ENCODE results near the gene ADH1C. TPM values are rescaled to one million over a fixed set of nuclear protein-coding genes. Genes with fewer than 3 reads are reported as not detected.

ADH1C gene
- total RNA-seq, 1 donor from 2014 or later, result not detected

DNA sequence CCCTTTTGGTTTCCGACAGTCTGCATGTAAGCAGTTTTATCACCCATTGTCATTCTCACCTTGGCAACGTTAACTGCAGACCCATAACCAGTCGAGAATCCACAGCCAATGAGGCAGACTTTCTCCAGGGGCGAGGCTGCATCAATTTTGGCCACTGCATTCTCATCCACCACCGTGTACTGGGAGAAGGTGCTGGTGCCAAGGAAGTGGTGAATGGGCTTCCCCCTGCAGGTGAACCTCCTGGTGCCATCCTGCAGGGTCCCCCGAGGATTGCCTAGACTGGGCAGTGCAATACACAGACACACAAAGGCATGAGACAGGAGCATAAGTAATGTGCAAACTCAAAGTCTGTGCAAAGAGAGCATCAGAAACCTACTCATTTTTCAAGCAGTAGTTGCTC, 36.7 kb downstream of the ADH1C start:
- H3K36me3 Mint-ChIP-seq (ENCODE audit: low read depth), result no peaks in the 10 kb centered on the region
- no peaks in the 10 kb centered on the region for H3K4me1 Mint-ChIP-seq (ENCODE audit: low read depth)
- H3K4me3 Mint-ChIP-seq, result no peak overlapping the region
- no peak overlapping the region for H3K27ac Mint-ChIP-seq
- no peaks in the 10 kb centered on the region for H3K27me3 Mint-ChIP-seq (ENCODE audit: insufficient read depth)
- DNase-seq (ENCODE audit: low spot score), result no peak
- no peaks in the 10 kb centered on the region for H3K9me3 Mint-ChIP-seq
- intact Hi-C loops (cut with micrococcal nuclease), result no loop called here

DNA sequence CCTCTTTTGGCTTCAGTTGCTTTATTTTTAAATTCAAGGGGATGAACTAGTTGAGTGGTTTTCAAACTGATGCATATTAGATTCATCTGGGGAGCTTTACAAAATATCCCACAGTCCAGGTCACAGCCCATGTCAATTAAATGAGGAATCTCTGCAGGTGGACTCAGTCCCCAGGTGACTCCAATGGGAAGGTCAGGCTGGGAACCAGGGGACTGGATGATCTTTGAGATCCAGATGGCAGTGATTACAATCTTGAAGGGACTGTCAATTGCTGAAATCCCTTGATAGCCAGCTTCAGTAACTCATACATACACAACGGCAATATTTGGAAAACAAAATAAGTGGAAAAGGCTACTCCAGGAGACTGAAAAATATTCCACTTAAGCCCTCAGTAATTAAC, 38.3 kb downstream of the ADH1C start:
- H3K36me3 Mint-ChIP-seq (ENCODE audit: low read depth), result no peaks in the 10 kb centered on the region
- H3K4me1 Mint-ChIP-seq (ENCODE audit: low read depth), result no peaks in the 10 kb centered on the region
- no peak overlapping the region for H3K4me3 Mint-ChIP-seq
- DNase-seq (ENCODE audit: low spot score), result no peak
- no peak overlapping the region for H3K27ac Mint-ChIP-seq
- H3K9me3 Mint-ChIP-seq, result no peaks in the 10 kb centered on the region
- intact Hi-C loops (cut with micrococcal nuclease), result no loop called here
- no peaks in the 10 kb centered on the region for H3K27me3 Mint-ChIP-seq (ENCODE audit: insufficient read depth)

DNA sequence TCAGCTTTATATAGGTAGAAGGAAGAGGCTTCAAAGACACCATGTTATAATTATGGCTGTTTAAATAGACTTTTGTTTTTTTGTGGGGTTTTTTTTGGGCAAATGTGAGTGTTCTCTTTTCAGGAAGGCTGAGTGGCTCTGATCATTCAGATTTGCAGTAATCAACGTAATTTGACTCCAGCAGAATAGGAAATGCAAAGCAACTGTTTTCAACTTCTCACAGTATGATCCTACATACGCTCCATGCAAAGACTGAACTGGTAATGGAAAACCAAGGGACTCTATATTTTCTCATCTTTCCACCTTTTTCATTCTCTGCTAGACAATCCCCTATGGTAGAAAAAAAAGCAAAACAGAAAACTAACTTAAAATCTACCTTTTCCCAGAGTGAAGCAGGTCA, 42.2 kb downstream of the ADH1C start:
- no peaks in the 10 kb centered on the region for H3K27me3 Mint-ChIP-seq (ENCODE audit: insufficient read depth)
- no peaks in the 10 kb centered on the region for H3K4me1 Mint-ChIP-seq (ENCODE audit: low read depth)
- no peaks in the 10 kb centered on the region for H3K9me3 Mint-ChIP-seq
- intact Hi-C loops (cut with micrococcal nuclease), result no loop called here
- no peaks in the 10 kb centered on the region for H3K36me3 Mint-ChIP-seq (ENCODE audit: low read depth)
- no peak overlapping the region for H3K4me3 Mint-ChIP-seq
- no peak overlapping the region for H3K27ac Mint-ChIP-seq
- DNase-seq (ENCODE audit: low spot score), result no peak

DNA sequence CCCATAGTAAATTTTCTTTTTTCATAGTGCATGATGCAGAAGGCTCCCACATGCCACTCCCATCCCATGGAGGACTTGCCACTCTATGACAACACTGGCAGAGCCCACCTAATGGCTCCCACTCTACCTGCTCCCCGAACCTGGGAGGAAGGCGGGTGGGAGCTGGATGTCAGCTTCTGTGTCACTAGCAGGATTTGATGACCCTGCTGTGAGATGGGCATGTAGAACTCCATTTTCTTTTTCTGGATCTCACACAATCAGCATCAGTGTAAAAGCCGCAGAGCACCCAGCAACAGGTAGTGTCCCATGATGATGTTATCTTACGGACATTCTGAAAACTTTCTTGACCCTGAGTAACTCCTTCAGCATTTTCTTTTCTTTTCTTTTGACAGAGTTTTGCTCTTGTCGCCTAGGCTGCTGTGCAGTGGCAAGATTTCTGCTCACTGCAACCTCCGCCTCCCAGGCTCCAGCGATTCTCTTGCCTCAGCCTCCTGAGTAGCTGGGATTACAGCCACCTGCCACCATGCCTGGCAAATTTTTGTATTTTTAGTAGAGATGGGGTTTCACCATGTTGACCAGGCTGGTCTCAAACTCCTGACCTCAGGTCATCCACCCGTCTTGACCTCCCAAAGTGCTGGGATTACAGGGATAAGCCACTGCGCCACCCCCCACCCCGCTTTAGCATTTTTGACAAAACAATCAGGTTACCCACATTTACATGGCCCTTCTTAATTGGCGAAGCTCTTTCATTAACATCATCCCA, 46.7 kb downstream of the ADH1C start:
- intact Hi-C loops (cut with micrococcal nuclease), result no loop called here
- H3K27me3 Mint-ChIP-seq (ENCODE audit: insufficient read depth), result no peaks in the 10 kb centered on the region
- H3K9me3 Mint-ChIP-seq, result no peaks in the 10 kb centered on the region
- H3K36me3 Mint-ChIP-seq (ENCODE audit: low read depth), result no peaks in the 10 kb centered on the region
- no peak for DNase-seq (ENCODE audit: low spot score)
- no peaks in the 10 kb centered on the region for H3K4me1 Mint-ChIP-seq (ENCODE audit: low read depth)
- H3K4me3 Mint-ChIP-seq, result no peak overlapping the region
- H3K27ac Mint-ChIP-seq, result no peak overlapping the region

DNA sequence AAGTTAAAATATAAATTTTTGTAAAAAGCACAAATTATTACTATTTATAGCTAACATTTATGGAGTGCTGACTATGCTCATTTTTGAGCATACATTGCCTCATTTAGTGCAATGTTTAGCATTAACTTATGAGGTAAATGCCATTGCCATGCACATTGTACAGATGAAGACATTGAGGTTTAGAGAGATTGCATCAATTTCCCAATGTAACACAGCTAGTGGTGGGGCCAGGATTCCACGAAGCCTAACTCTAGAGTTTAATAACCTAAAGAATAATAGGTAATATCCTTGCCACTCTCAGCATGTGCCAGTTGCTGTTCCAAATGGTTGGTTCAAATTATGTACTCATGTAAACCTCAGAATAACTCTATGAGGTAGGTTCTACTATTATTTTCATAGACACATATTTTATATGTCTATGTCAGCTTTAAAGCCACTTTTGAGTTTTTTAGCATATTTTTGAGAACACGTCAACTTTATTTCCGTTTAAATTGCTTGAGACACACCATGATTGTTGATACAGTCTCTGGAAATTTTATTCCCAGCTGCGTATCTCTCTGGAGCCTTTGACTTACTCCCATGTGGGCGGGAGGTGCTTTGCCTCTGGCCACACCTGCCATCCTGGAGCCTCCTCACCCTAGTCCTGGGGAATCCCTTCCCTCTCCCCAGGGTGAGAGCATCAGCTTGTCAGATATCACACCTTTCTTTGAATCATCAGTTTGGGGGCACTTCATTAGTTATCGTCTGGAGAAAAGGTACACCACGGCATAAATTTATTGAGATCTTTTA, 51.0 kb downstream of the ADH1C start:
- Mint-ChIP-seq H3K9me3 (peaks cover 7% of the 10 kb centered on the region), H3K27ac (no peak overlapping the region), H3K4me1 (ENCODE audit: low read depth) (no peaks in the 10 kb centered on the region), H3K27me3 (ENCODE audit: insufficient read depth) (no peaks in the 10 kb centered on the region), H3K4me3 (no peak overlapping the region), H3K36me3 (ENCODE audit: low read depth) (no peaks in the 10 kb centered on the region)
- intact Hi-C loops (cut with micrococcal nuclease), result no loop called here
- DNase-seq (ENCODE audit: low spot score), result no peak

DNA sequence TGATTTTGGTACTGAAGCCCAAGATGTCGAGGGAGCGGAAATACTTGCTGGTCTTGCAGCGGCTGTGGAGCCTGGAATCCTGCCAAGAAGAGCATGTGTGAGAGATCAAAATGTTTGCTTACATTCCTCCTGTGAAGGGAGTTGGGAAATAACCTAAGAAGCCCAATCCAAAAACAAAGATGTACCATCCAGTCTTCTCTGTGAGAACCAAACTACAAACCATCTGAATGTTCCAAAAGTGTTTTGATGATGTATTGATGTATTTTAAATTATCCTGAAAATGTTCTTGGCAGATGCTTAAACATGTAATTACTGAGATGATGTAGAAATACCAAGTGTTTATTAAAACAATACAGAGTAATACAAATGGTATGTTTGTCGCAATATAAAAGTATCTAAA, 51.6 kb downstream of the ADH1C start:
- Mint-ChIP-seq H3K36me3 (ENCODE audit: low read depth) (no peaks in the 10 kb centered on the region), H3K27me3 (ENCODE audit: insufficient read depth) (no peaks in the 10 kb centered on the region), H3K4me3 (no peak overlapping the region), H3K27ac (no peak overlapping the region), H3K9me3 (peaks cover 12% of the 10 kb centered on the region), H3K4me1 (ENCODE audit: low read depth) (no peaks in the 10 kb centered on the region)
- no peak for DNase-seq (ENCODE audit: low spot score)
- intact Hi-C loops (cut with micrococcal nuclease), result no loop called here

DNA sequence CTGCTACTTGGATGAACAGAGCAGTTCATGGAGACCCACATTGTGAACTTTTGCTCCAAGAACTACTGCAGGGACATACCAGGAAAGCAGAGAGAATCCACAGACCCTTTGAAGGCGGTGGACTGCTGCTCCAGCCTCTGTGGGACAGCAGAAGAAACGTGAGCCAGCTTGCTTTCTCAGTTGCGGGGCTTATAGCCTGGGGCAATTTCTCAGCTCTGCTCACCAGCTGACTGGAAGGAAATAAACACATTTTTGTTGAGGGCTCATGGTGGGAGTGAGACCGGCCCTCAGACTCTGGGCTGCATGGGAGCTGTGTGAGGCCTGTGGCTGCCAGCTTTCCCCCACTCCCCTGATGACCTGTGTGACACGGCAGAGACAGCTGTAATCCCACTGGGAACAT, 59.2 kb downstream of the ADH1C start:
- H3K27me3 Mint-ChIP-seq (ENCODE audit: insufficient read depth), result no peaks in the 10 kb centered on the region
- no peaks in the 10 kb centered on the region for H3K4me1 Mint-ChIP-seq (ENCODE audit: low read depth)
- peaks cover 13% of the 10 kb centered on the region for H3K9me3 Mint-ChIP-seq
- DNase-seq (ENCODE audit: low spot score), result no peak
- H3K36me3 Mint-ChIP-seq (ENCODE audit: low read depth), result no peaks in the 10 kb centered on the region
- no peak overlapping the region for H3K27ac Mint-ChIP-seq
- H3K4me3 Mint-ChIP-seq, result no peak overlapping the region
- intact Hi-C loops (cut with micrococcal nuclease), result no loop called here

DNA sequence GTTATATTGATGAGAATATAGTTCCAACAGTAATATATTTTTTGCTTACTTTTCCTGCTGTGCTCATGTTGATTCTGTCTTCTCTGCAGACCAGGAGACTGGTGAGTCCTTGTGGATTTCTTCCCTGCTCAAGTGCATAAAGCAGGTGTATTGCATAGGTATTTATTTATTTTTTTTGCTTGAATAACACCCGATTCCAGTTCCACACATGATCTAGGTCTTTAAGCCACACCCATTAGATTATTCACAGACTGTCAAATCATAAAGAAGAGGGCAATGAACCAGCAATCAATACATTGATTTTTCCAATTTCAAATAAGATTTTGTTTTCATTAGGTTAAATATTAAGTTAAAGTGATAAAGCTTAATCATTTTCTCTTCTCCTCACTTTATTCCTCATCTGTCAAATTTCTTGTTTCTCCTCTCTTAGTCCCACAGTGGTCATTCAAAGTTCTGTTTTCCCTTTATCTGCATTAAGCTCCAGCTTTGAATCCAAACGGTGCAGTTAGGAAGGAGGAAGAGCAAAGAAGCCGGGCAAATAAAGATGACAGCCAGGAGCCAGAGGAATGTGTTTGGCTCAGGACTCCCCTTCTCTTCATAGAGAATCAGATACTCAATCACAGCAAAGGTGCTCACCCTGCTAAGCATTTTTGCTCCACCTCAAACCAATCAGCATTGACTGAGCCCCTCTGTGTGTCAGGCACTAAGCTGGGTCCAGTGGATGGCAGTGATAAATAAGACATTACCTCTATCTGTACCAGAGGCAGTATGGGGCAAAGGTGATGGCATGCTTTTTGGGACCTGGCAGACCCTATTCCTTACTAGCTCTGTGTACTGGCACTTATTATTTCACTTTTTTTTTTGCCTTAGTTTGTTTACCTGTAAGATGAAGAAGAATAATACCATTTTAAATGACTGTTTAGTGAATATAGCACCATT, 61.4 kb downstream of the ADH1C start, which contains the start of gene ADH1A:
Gene ADH1A, minus strand, starts transcription at position 138 of the 939 bp plus-strand sequence. Its CDS starts 71 bp downstream, at position 67.
- Mint-ChIP-seq H3K4me3 (no peak within 1 kb of the TSS), H3K4me1 (ENCODE audit: low read depth) (no peaks in the 10 kb centered on the region), H3K9me3 (peaks cover 6% of the 10 kb centered on the region), H3K27ac (no peak within 1 kb of the TSS), H3K27me3 (ENCODE audit: insufficient read depth) (no peaks in the 10 kb centered on the region), H3K36me3 (ENCODE audit: low read depth) (no peaks in the 10 kb centered on the region)
- no peak for DNase-seq (ENCODE audit: low spot score)
- intact Hi-C loops (cut with micrococcal nuclease), result no loop called here

Other genes with a start within 250 kb of the ADH1C start
- not detected in 2 replicates for gene ADH4, start 208.4 kb downstream of the ADH1C start, total RNA-seq
- gene ADH6, start 133.5 kb downstream of the ADH1C start, total RNA-seq, result not detected in 2 replicates
- not detected in 2 replicates for gene ADH1A, start 61.8 kb downstream of the ADH1C start, total RNA-seq
- not detected in 2 replicates for gene ADH1B, start 31.3 kb downstream of the ADH1C start, total RNA-seq
- not detected in 2 replicates for gene ADH7, start 82.6 kb upstream of the ADH1C start, total RNA-seq
- gene C4orf17, start 158.3 kb upstream of the ADH1C start, total RNA-seq, result not detected in 2 replicates
- 7.3 TPM in 2 replicates for gene TRMT10A, start 211.3 kb upstream of the ADH1C start, total RNA-seq
- 0.29 TPM in 1 of 2 replicates, not detected in the other for gene MTTP, start 222.1 kb upstream of the ADH1C start, total RNA-seq